HEK293 (cell line): ENCODE results near the gene ZER1.

Experiments used
- CTCF ChIA-PET: fragments of 350-600 bp; formaldehyde crosslinking; extraction: SDS; loops from one replicate; lab custom pipeline; 2021; ENCODE audit warnings: antibody characterized with exemption; lab: Yijun Ruan, JAX
- POLR2A ChIA-PET: fragments of 300-600 bp; formaldehyde crosslinking; extraction: SDS; loops from one replicate; lab custom pipeline; 2020; ENCODE audit warnings: antibody characterized with exemption, inconsistent platforms; lab: Yijun Ruan, JAX
- H3K27ac ChIP-seq: fragments of 200-500 bp; sonication (Bioruptor generic); 2 replicates; pipeline ENCODE4 v1.5.1; 2014; ENCODE audit warnings: low read depth, low read length, control low read depth, inconsistent platforms; ENCODE audit errors: extremely low read depth
- H3K36me3 ChIP-seq, 2 experiments: fragments of 200-500 bp in 1 of 2; sonication (Bioruptor generic) in 1 of 2; 1 replicate in 1 of 2; 2 replicates in 1 of 2; pipeline ENCODE4 v1.5.1; 2014 to 2017; ENCODE audit warnings: inconsistent platforms in 2 of 2, low read length in 2 of 2; ENCODE audit not compliant: control insufficient read depth in 2 of 2, insufficient read depth in 1 of 2
- H3K4me1 ChIP-seq: fragments of 200-500 bp; sonication (Bioruptor generic); 2 replicates; pipeline ENCODE4 v1.5.1; 2014; ENCODE audit warnings: mild to moderate bottlenecking, low read length, inconsistent platforms; ENCODE audit not compliant: control insufficient read depth, insufficient read depth
- H3K4me3 ChIP-seq: 2 replicates; pipeline ENCODE4 v1.5.1; 2011; ENCODE audit warnings: low read depth, mild to moderate bottlenecking, control low read depth, low read length, moderate library complexity
- H3K9me3 ChIP-seq: fragments of 200-500 bp; sonication (Bioruptor generic); 2 replicates; pipeline ENCODE4 v1.5.1; 2014; ENCODE audit warnings: low read depth, low read length, inconsistent platforms; ENCODE audit not compliant: control insufficient read depth, insufficient read depth
- GLI2 ChIP-seq: fragments of 450-650 bp; formaldehyde crosslinking; IDR thresholded peaks from 2 replicates; pipeline ENCODE4; 2017; ENCODE audit warnings: missing biosample characterization, missing genetic modification characterization, low read depth, borderline replicate concordance
- OVOL3 ChIP-seq: fragments of 450-650 bp; formaldehyde crosslinking; IDR thresholded peaks from 2 replicates; pipeline ENCODE4 v1.5.1; 2016; ENCODE audit warnings: missing biosample characterization, missing genetic modification characterization
- PRDM1 ChIP-seq: fragments of 450-650 bp; formaldehyde crosslinking; IDR thresholded peaks from 2 replicates; pipeline ENCODE4; 2016; ENCODE audit warnings: missing biosample characterization, missing genetic modification characterization
- RBAK ChIP-seq: fragments of 450-650 bp; formaldehyde crosslinking; IDR thresholded peaks from 2 replicates; pipeline ENCODE4 v1.5.1; 2016; ENCODE audit warnings: missing biosample characterization, missing genetic modification characterization
- SP3 ChIP-seq: fragments of 450-650 bp; formaldehyde crosslinking; IDR thresholded peaks from 2 replicates; pipeline ENCODE4 v1.5.1; 2016; ENCODE audit warnings: missing biosample characterization, missing genetic modification characterization
- ZBTB1 ChIP-seq: fragments of 450-650 bp; formaldehyde crosslinking; IDR thresholded peaks from 2 replicates; pipeline ENCODE4 v1.5.1; 2016; ENCODE audit warnings: missing biosample characterization, missing genetic modification characterization
- ZBTB44 ChIP-seq: fragments of 450-650 bp; IDR thresholded peaks from 2 replicates; pipeline ENCODE4 v1.5.1; 2018; ENCODE audit warnings: missing biosample characterization, mild to moderate bottlenecking, missing genetic modification characterization
- ZBTB7A ChIP-seq: fragments of 450-650 bp; formaldehyde crosslinking; IDR thresholded peaks from 2 replicates; pipeline ENCODE4 v1.5.1; 2016; ENCODE audit warnings: low read depth, missing biosample characterization, missing genetic modification characterization
- ZEB2 ChIP-seq: fragments of 450-650 bp; formaldehyde crosslinking; IDR thresholded peaks from 2 replicates; pipeline ENCODE4 v1.5.1; 2016; ENCODE audit warnings: missing biosample characterization, missing genetic modification characterization
- ZNF155 ChIP-seq: fragments of 450-650 bp; formaldehyde crosslinking; IDR thresholded peaks from 2 replicates; pipeline ENCODE4 v1.5.1; 2016; ENCODE audit warnings: missing biosample characterization, missing genetic modification characterization
- ZNF169 ChIP-seq: fragments of 450-650 bp; formaldehyde crosslinking; IDR thresholded peaks from 2 replicates; pipeline ENCODE4 v1.5.1; 2016; ENCODE audit warnings: missing biosample characterization, missing genetic modification characterization
- ZNF211 ChIP-seq: fragments of 450-650 bp; formaldehyde crosslinking; IDR thresholded peaks from 2 replicates; pipeline ENCODE4 v1.5.1; 2016; ENCODE audit warnings: low read depth, missing biosample characterization, missing genetic modification characterization
- ZNF274 ChIP-seq, 2 experiments: fragments of 200-500 bp in 1 of 2; fragments of 450-650 bp in 1 of 2; sonication (Bioruptor generic) in 1 of 2; formaldehyde crosslinking in 1 of 2; IDR thresholded peaks; 2 replicates each; pipeline versions ENCODE4 v1.5.1 to v1.6.1; 2014 to 2016; ENCODE audit warnings: borderline replicate concordance in 1 of 2, inconsistent platforms in 1 of 2, low read length in 1 of 2, missing biosample characterization in 1 of 2, missing genetic modification characterization in 1 of 2
- ZNF302 ChIP-seq: fragments of 450-650 bp; formaldehyde crosslinking; IDR thresholded peaks from 2 replicates; pipeline ENCODE4 v1.5.1; 2016; ENCODE audit warnings: missing biosample characterization, missing genetic modification characterization, low read depth
- ZNF324 ChIP-seq: fragments of 450-650 bp; formaldehyde crosslinking; IDR thresholded peaks from 2 replicates; pipeline ENCODE4 v1.5.1; 2016; ENCODE audit warnings: missing biosample characterization, missing genetic modification characterization
- ZNF37A ChIP-seq: fragments of 450-650 bp; IDR thresholded peaks from 2 replicates; pipeline ENCODE4 v1.5.1; 2018; ENCODE audit warnings: missing biosample characterization, missing genetic modification characterization
- ZNF394 ChIP-seq: fragments of 450-650 bp; formaldehyde crosslinking; IDR thresholded peaks from 2 replicates; pipeline ENCODE4 v1.5.1; 2016; ENCODE audit warnings: missing biosample characterization, missing genetic modification characterization, mild to moderate bottlenecking, moderate library complexity, borderline replicate concordance
- ZNF501 ChIP-seq: fragments of 450-650 bp; formaldehyde crosslinking; IDR thresholded peaks from 2 replicates; pipeline ENCODE4 v1.5.1; 2016; ENCODE audit warnings: missing biosample characterization, missing genetic modification characterization
- ZNF555 ChIP-seq: fragments of 450-650 bp; formaldehyde crosslinking; conservative IDR thresholded peaks from 2 replicates; pipeline ENCODE4 v1.5.1; 2017; ENCODE audit warnings: missing biosample characterization, mild to moderate bottlenecking, missing genetic modification characterization, inconsistent platforms
- ZNF558 ChIP-seq: fragments of 450-650 bp; formaldehyde crosslinking; IDR thresholded peaks from 2 replicates; pipeline ENCODE4 v1.5.1; 2016; ENCODE audit warnings: missing biosample characterization, missing genetic modification characterization
- ZNF560 ChIP-seq: fragments of 450-650 bp; formaldehyde crosslinking; IDR thresholded peaks from 2 replicates; pipeline ENCODE4 v1.5.1; 2017; ENCODE audit warnings: missing biosample characterization, missing genetic modification characterization, borderline replicate concordance
- ZNF561 ChIP-seq: fragments of 450-650 bp; IDR thresholded peaks from 2 replicates; pipeline ENCODE4 v1.5.1; 2018; ENCODE audit warnings: missing biosample characterization, missing genetic modification characterization, borderline replicate concordance
- ZNF571 ChIP-seq: fragments of 450-650 bp; formaldehyde crosslinking; IDR thresholded peaks from 2 replicates; pipeline ENCODE4 v1.5.0; 2017; ENCODE audit warnings: missing biosample characterization, missing genetic modification characterization
- ZNF660 ChIP-seq: fragments of 450-650 bp; IDR thresholded peaks from 2 replicates; pipeline ENCODE4 v1.5.1; 2018; ENCODE audit warnings: missing biosample characterization, mild to moderate bottlenecking, missing genetic modification characterization
- ZNF701 ChIP-seq: fragments of 450-650 bp; formaldehyde crosslinking; IDR thresholded peaks from 2 replicates; pipeline ENCODE4 v1.5.1; 2016; ENCODE audit warnings: missing biosample characterization, missing genetic modification characterization
- ZNF76 ChIP-seq: fragments of 450-650 bp; formaldehyde crosslinking; IDR thresholded peaks from 2 replicates; pipeline ENCODE4; 2016; ENCODE audit warnings: low read depth, missing biosample characterization, missing genetic modification characterization, borderline replicate concordance
- ZNF776 ChIP-seq: fragments of 450-650 bp; formaldehyde crosslinking; IDR thresholded peaks from 2 replicates; pipeline ENCODE4 v1.5.0; 2017; ENCODE audit warnings: missing biosample characterization, missing genetic modification characterization, borderline replicate concordance
- ZNF785 ChIP-seq: fragments of 450-650 bp; formaldehyde crosslinking; IDR thresholded peaks from 2 replicates; pipeline ENCODE4 v1.5.1; 2016; ENCODE audit warnings: missing biosample characterization, missing genetic modification characterization
- ZSCAN23 ChIP-seq: fragments of 450-650 bp; formaldehyde crosslinking; IDR thresholded peaks from 2 replicates; pipeline ENCODE4 v1.5.1; 2016; ENCODE audit warnings: missing biosample characterization, missing genetic modification characterization
- TF ChIP-seq, protein P1 (sequence below): fragments of 450-650 bp; formaldehyde crosslinking; IDR thresholded peaks from 2 replicates; pipeline ENCODE4 v1.5.1; 2016; ENCODE audit warnings: missing biosample characterization, missing genetic modification characterization, borderline replicate concordance
- TF ChIP-seq, protein P2 (sequence below): fragments of 450-650 bp; formaldehyde crosslinking; IDR thresholded peaks from 2 replicates; pipeline ENCODE4 v1.5.1; 2017; ENCODE audit warnings: missing biosample characterization, mild to moderate bottlenecking, missing genetic modification characterization, moderate library complexity

ZER1 gene

DNA sequence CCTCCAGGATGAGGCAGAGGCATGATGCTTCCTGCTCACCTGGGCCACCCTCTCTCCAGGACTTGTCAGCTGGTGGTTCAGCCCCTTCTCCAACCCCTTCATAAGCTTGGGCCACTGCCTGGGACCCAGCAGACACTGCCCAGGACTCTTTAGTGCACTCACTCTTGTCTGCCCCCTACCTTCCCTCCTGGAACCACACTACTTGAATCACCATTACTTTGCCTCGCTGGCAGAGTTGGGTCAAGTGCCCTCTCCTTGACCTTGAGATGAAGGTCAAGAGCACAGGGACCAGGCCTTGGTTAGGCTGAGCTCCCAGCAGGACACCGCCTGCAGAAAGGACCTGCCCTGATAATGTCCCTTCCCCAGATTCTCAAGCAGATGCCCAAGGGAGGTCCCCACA is 38.1 kb upstream of the ZER1 start:
- TF ChIP-seq, protein P1, sequence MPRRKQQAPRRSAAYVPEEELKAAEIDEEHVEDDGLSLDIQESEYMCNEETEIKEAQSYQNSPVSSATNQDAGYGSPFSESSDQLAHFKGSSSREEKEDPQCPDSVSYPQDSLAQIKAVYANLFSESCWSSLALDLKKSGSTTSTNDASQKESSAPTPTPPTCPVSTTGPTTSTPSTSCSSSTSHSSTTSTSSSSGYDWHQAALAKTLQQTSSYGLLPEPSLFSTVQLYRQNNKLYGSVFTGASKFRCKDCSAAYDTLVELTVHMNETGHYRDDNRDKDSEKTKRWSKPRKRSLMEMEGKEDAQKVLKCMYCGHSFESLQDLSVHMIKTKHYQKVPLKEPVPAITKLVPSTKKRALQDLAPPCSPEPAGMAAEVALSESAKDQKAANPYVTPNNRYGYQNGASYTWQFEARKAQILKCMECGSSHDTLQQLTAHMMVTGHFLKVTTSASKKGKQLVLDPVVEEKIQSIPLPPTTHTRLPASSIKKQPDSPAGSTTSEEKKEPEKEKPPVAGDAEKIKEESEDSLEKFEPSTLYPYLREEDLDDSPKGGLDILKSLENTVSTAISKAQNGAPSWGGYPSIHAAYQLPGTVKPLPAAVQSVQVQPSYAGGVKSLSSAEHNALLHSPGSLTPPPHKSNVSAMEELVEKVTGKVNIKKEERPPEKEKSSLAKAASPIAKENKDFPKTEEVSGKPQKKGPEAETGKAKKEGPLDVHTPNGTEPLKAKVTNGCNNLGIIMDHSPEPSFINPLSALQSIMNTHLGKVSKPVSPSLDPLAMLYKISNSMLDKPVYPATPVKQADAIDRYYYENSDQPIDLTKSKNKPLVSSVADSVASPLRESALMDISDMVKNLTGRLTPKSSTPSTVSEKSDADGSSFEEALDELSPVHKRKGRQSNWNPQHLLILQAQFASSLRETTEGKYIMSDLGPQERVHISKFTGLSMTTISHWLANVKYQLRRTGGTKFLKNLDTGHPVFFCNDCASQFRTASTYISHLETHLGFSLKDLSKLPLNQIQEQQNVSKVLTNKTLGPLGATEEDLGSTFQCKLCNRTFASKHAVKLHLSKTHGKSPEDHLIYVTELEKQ (tag by site-specific recombination): no peak
- TF ChIP-seq ZNF324: no peak
- TF ChIP-seq ZNF274 (IDR thresholded peaks at IDR 0.05; ENCODE audit: low read length): no peak
- no peak for TF ChIP-seq ZNF274 (tag by site-specific recombination; IDR thresholded peaks at IDR 0.05; ENCODE audit: borderline replicate concordance)
- TF ChIP-seq ZNF211: no peak
- TF ChIP-seq ZNF302 (tag by site-specific recombination): no peak
- no peak for TF ChIP-seq ZEB2 (tag by site-specific recombination)
- TF ChIP-seq ZNF555 (tag by site-specific recombination): no peak
- TF ChIP-seq, protein P2, sequence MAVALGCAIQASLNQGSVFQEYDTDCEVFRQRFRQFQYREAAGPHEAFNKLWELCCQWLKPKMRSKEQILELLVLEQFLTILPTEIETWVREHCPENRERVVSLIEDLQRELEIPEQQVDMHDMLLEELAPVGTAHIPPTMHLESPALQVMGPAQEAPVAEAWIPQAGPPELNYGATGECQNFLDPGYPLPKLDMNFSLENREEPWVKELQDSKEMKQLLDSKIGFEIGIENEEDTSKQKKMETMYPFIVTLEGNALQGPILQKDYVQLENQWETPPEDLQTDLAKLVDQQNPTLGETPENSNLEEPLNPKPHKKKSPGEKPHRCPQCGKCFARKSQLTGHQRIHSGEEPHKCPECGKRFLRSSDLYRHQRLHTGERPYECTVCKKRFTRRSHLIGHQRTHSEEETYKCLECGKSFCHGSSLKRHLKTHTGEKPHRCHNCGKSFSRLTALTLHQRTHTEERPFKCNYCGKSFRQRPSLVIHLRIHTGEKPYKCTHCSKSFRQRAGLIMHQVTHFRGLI (tag by site-specific recombination): no peak
- TF ChIP-seq SP3: no peak
- no peak for TF ChIP-seq ZNF776 (tag by site-specific recombination)
- no peak for TF ChIP-seq ZNF561 (tag by site-specific recombination)
- TF ChIP-seq ZNF501 (tag by site-specific recombination): no peak
- TF ChIP-seq ZSCAN23 (tag by site-specific recombination): no peak
- TF ChIP-seq ZNF394 (tag by site-specific recombination): no peak
- TF ChIP-seq OVOL3 (tag by site-specific recombination): no peak
- TF ChIP-seq ZNF169: no peak
- TF ChIP-seq ZNF660 (tag by site-specific recombination): no peak
- no peak for TF ChIP-seq ZNF155
- no peak for TF ChIP-seq ZNF571 (tag by site-specific recombination)
- TF ChIP-seq, all 188 proteins: peak for 0
- ChIA-PET POLR2A (interaction anchor here (1.2 kb wide), 1 partner anchor 8 kb away, joined by 5 read pairs; the partner anchor contains the start of gene ENDOG), CTCF (interaction anchor here (0.6 to 1.7 kb wide), 8 partner anchors 8 to 174 kb away, joined by 3 to 7 read pairs (median 4); partner anchors contain the start of genes ENDOG and TBC1D13)
- no peak overlapping the region for H3K4me3 ChIP-seq
- H3K9me3 ChIP-seq: no peaks in the 10 kb centered on the region
- peaks cover 0 to 45% of the 10 kb centered on the region in 2 experiments; a peak in 2 of 3 replicates for H3K36me3 ChIP-seq
- H3K27ac ChIP-seq: no peak overlapping the region
- H3K4me1 ChIP-seq: no peaks in the 10 kb centered on the region

DNA sequence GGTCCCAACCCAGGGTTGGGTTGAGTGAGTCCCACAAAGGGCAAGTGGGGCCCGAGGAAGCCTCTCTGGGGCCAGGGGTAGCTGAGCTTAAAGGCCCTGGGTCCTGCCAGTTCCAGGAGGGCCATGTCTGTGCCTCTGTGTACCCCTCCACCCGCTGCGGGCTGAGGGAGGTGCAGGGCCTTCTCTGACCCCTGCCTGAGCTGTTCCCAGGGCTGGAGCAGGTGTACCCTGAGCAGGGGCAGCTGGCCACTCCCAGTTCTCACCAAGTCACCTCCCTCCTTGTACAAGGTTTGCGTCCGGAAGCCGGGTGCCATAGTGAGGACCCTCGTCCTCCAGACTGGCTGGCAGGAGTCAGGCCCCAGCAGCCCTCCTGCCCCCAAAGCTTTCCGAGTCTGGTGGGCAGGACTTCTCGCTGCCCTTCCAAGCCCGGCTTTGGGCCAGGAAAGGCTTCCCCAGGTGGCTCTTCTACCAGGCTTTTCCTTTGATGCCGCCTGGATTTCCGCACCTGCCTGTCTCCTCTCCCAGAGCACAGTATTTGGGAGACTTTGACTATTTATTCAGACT is 37.4 kb upstream of the ZER1 start:
- ChIA-PET CTCF (interaction anchor here (0.7 to 1.7 kb wide), 3 partner anchors 19 to 76 kb away, joined by 3 to 5 read pairs (median 4); no protein-coding TSS in a partner anchor), POLR2A (interaction anchor here (1.3 to 2.9 kb wide), 2 partner anchors 9 to 21 kb away, joined by 3 to 12 read pairs; partner anchors contain the start of genes ENDOG and SPOUT1)
- Histone ChIP-seq H3K4me3 (no peak overlapping the region), H3K27ac (no peak overlapping the region), H3K4me1 (no peaks in the 10 kb centered on the region), H3K36me3 (peaks cover 0 to 48% of the 10 kb centered on the region in 2 experiments; a peak in 2 of 3 replicates), H3K9me3 (no peaks in the 10 kb centered on the region)
- TF ChIP-seq ZNF37A (tag by site-specific recombination) (no peak), ZNF701 (tag by site-specific recombination) (no peak), ZNF560 (tag by site-specific recombination) (no peak), ZNF785 (no peak), ZBTB44 (no peak), GLI2 (tag by site-specific recombination) (no peak), ZBTB1 (no peak), ZNF155 (no peak), ZBTB7A (no peak), ZNF76 (tag by site-specific recombination) (no peak), ZNF558 (tag by site-specific recombination) (no peak), PRDM1 (tag by site-specific recombination) (no peak), RBAK (no peak)
